NCI-H1417 treated with DMSO at 0.1 percent for 48 hours (cell line): ENCODE results near the gene SPATA16.
"Not testable (repeated sequence)": the region's sequence is repeated elsewhere in the genome, so short reads cannot be mapped to it uniquely, and the experiment has no call there.

Source experiments
- DNase-seq: peaks from one replicate; lab custom pipeline; 2025; lab: John Stamatoyannopoulos, UW

Gene SPATA16

GRCh38 chr3:172946061-172946460 lies 195.0 kb downstream of the SPATA16 start:
- no peak for DNase-seq

GRCh38 chr3:172939651-172940293 lies 201.3 kb downstream of the SPATA16 start:
- no peak for DNase-seq

- no peak for DNase-seq
These were observed 202.2 kb downstream of the SPATA16 start for GRCh38 chr3:172938788-172939187.

GRCh38 chr3:172931746-172932285 lies 209.2 kb downstream of the SPATA16 start:
- DNase-seq: no peak

GRCh38 chr3:172929451-172929850 lies 211.6 kb downstream of the SPATA16 start:
- no peak for DNase-seq

- no peak for DNase-seq
These were observed 216.5 kb downstream of the SPATA16 start for GRCh38 chr3:172924546-172924945.

GRCh38 chr3:172919297-172919683 lies 221.7 kb downstream of the SPATA16 start:
- DNase-seq: no peak

- no peak for DNase-seq
These were observed 222.3 kb downstream of the SPATA16 start for GRCh38 chr3:172918568-172919296.

GRCh38 chr3:172918165-172918564 lies 222.9 kb downstream of the SPATA16 start:
- peak; percentile 51 for DNase-seq

- DNase-seq: peak; percentile 16
These were observed 225.0 kb downstream of the SPATA16 start for GRCh38 chr3:172915911-172916514.

- no peak for DNase-seq
These were observed 226.2 kb downstream of the SPATA16 start for GRCh38 chr3:172914854-172915253.

GRCh38 chr3:172913911-172914655 lies 227.0 kb downstream of the SPATA16 start:
- DNase-seq: no peak

- no peak for DNase-seq
These were observed 229.9 kb downstream of the SPATA16 start for GRCh38 chr3:172911142-172911541.

GRCh38 chr3:172908771-172909270 lies 232.2 kb downstream of the SPATA16 start:
- DNase-seq: no peak

GRCh38 chr3:172905451-172905850 lies 235.6 kb downstream of the SPATA16 start:
- no peak for DNase-seq

- no peak for DNase-seq
These were observed 236.2 kb downstream of the SPATA16 start for GRCh38 chr3:172904711-172905373.

GRCh38 chr3:172903642-172904320 lies 237.3 kb downstream of the SPATA16 start:
- no peak for DNase-seq

GRCh38 chr3:172892158-172892557 lies 248.9 kb downstream of the SPATA16 start:
- no peak for DNase-seq

GRCh38 chr3:172885704-172886103 lies 255.3 kb downstream of the SPATA16 start:
- no peak for DNase-seq

- no peak for DNase-seq
These were observed 258.5 kb downstream of the SPATA16 start for GRCh38 chr3:172882563-172882962.

GRCh38 chr3:172879381-172879780 lies 261.7 kb downstream of the SPATA16 start:
- not testable (repeated sequence) for DNase-seq
